Suprapubic skin (tissue), 4 donors: ENCODE data around the gene LGALS1. TPM values are rescaled to one million over a fixed set of nuclear protein-coding genes. Genes with fewer than 3 reads are reported as not detected.

Experiments used
- DNase-seq, 2 donors: peaks; one replicate each; pipeline ENCODE4 v3.0.0-alpha.2; 2019; ENCODE audit warnings: low spot score in 2 of 2
- H3K27ac ChIP-seq: fragments of 200-600 bp; sonication (generic); one replicate; pipeline ENCODE4 v1.5.1; 2019
- H3K27me3 ChIP-seq: fragments of 200-600 bp; sonication (generic); one replicate; pipeline ENCODE4 v1.5.1; 2019
- H3K36me3 ChIP-seq: fragments of 200-600 bp; sonication (generic); one replicate; pipeline ENCODE4 v1.5.1; 2019
- H3K4me1 ChIP-seq: fragments of 200-600 bp; sonication (generic); one replicate; pipeline ENCODE4 v1.5.1; 2019
- H3K4me3 ChIP-seq: fragments of 200-600 bp; sonication (generic); one replicate; pipeline ENCODE4 v1.5.1; 2019; ENCODE audit warnings: mild to moderate bottlenecking
- H3K9me3 ChIP-seq: fragments of 200-600 bp; sonication (generic); one replicate; pipeline ENCODE4 v1.5.1; 2019
- CTCF ChIP-seq, 2 donors: fragments of 200-600 bp in 1 of 2; fragments of 450-650 bp in 1 of 2; sonication (generic) in 1 of 2; IDR thresholded peaks; one replicate each; pipeline ENCODE4 v1.5.1; 2016 to 2019; ENCODE audit warnings: antibody characterized with exemption in 2 of 2, mild to moderate bottlenecking in 1 of 2, moderate library complexity in 1 of 2
- EP300 ChIP-seq: sonication (generic); formaldehyde crosslinking; IDR thresholded peaks from one replicate; pipeline ENCODE4 v1.6.1; 2017; ENCODE audit warnings: antibody characterized with exemption
- POLR2A ChIP-seq, 2 donors: fragments of 450-650 bp; IDR thresholded peaks; one replicate each; pipeline ENCODE4 v1.6.1; 2017; ENCODE audit warnings: antibody characterized with exemption in 2 of 2, mild to moderate bottlenecking in 2 of 2, moderate library complexity in 2 of 2
- POLR2AphosphoS5 ChIP-seq, 3 donors: sonication (generic); formaldehyde crosslinking; IDR thresholded peaks; one replicate each; pipeline ENCODE4 v1.6.1; 2017; ENCODE audit warnings: antibody characterized with exemption in 3 of 3
- WGBS: methylation state at CpG from one replicate; pipeline ENCODE4 v1.1.5; 2018; 5-methylcytosine and 5-hydroxymethylcytosine counted together
- total RNA-seq, 4 donors: library from RNA; depleted of rRNA; stranded (reverse); fragments of >200 nt; gene quantifications; one replicate each; pipeline ENCODE4 v1.1.0, GENCODE V29; 2016

LGALS1 gene
- total RNA-seq, 4 donors from 2014 or later: 138 to 277 (median 207) TPM

DNA sequence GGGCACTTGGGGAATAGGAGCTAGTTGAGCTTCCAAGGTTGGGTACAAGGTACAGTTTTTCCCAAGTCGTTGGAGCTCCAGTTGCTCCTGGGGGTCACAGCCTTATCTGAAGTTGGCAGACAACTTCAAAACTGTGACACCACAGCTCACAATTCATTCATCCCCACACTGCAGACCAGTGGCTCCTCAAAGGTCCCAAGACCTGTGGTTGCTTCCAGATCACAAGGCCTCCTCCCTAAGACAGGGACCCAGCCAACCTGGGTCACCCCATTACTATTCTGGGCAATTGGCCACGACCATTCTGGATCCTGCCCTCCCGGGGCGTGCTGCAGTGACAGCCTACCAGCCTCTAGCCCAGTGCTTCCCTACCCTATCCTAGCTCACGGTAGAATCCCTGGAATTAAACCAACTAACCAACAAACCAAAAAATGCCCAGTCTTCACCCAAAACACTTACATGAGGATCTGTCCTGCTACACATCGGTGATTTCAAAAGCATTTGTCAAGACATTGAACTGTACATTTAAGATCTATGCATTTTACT lies 17.8 kb upstream of the LGALS1 start:
- no peak for DNase-seq

DNA sequence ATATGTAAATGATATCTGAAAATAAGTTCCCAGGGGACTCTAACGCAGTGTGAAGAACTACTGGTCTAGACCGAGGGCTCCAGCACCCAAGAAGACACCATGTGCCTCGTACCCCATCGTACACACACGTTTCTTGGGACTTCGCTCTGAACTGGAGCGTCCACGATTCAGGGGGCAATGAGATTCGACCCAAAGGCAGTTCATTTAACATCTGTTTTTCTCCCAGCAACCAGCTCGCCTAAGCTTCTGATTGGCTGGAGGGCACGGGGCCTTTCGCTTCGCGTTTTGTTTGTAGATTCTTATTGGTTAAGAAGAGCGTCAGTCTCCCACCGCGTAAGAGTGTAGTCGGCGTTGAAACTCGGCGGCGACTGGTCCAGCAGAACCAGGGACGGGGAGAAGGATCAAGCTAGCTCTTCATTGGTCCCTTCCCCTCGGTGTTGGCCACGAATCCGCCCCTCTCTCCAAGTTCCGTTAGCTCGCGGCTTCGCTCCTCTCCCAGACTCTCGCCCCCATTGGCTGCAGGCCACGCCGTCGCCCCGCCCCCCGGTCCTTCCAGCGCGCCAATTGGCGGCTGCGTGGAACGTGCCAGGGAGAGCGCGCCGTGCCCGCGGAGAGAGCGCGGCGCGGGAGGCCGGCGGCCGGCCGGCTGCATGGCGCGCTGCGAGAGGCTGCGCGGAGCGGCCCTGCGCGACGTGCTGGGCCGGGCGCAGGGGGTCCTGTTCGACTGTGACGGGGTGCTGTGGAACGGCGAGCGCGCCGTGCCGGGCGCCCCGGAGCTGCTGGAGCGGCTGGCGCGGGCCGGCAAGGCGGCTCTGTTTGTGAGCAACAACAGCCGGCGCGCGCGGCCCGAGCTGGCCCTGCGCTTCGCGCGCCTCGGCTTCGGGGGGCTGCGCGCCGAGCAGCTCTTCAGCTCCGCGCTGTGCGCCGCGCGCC lies 17.0 kb upstream of the LGALS1 start, which contains the start of gene PDXP:
TSS of gene PDXP (plus strand) at position 591 of the 933 bp plus-strand sequence. CDS start at position 651, 60 bp downstream.
- peaks cover 36% of the 10 kb centered on the region for H3K4me1 ChIP-seq
- H3K27me3 ChIP-seq: no peaks in the 10 kb centered on the region
- DNase-seq: peak; percentile 99 to 100
- TF ChIP-seq CTCF (IDR thresholded peaks at IDR 0.05) (no peak), EP300 (no peak), POLR2AphosphoS5 (IDR thresholded peaks at IDR 0.05) (peak in 1 of 3 donors; percentile 68), POLR2A (IDR thresholded peaks at IDR 0.05) (peak in 1 of 2 donors; percentile 26)
- peaks cover 13% of the 10 kb centered on the region for H3K36me3 ChIP-seq
- H3K9me3 ChIP-seq: no peaks in the 10 kb centered on the region
- peak within 1 kb of the TSS; percentile 70 for H3K27ac ChIP-seq
- peak within 1 kb of the TSS; percentile 63 for H3K4me3 ChIP-seq
- 1% methylated on average over 30 of the region's 101 CpGs for WGBS

More for the DNA sequence above, 17.8 kb upstream of the LGALS1 start:
- Histone ChIP-seq H3K36me3 (peaks cover 21% of the 10 kb centered on the region), H3K9me3 (no peaks in the 10 kb centered on the region), H3K4me1 (peaks cover 36% of the 10 kb centered on the region), H3K27me3 (no peaks in the 10 kb centered on the region), H3K27ac (peak overlapping the region; percentile 36), H3K4me3 (peak overlapping the region; percentile 63)
- TF ChIP-seq POLR2AphosphoS5 (IDR thresholded peaks at IDR 0.05) (no peak), EP300 (no peak), POLR2A (IDR thresholded peaks at IDR 0.05) (no peak), CTCF (IDR thresholded peaks at IDR 0.05) (no peak)
- 7% methylated on average over 5 of the region's 6 CpGs for WGBS

GRCh38 chr22:37659066-37659896 lies 16.2 kb upstream of the LGALS1 start:
- no peaks in the 10 kb centered on the region for H3K9me3 ChIP-seq
- TF ChIP-seq POLR2A (IDR thresholded peaks at IDR 0.05): no peak
- TF ChIP-seq CTCF (IDR thresholded peaks at IDR 0.05): no peak
- TF ChIP-seq POLR2AphosphoS5 (IDR thresholded peaks at IDR 0.05): no peak
- no peak for TF ChIP-seq EP300
- no peak for DNase-seq
- peak overlapping the region; percentile 63 for H3K4me3 ChIP-seq
- WGBS: 6% methylated on average over 23 of the region's 68 CpGs
- peaks cover 4% of the 10 kb centered on the region for H3K36me3 ChIP-seq
- H3K4me1 ChIP-seq: peaks cover 36% of the 10 kb centered on the region
- no peaks in the 10 kb centered on the region for H3K27me3 ChIP-seq
- H3K27ac ChIP-seq: no peak overlapping the region

DNA sequence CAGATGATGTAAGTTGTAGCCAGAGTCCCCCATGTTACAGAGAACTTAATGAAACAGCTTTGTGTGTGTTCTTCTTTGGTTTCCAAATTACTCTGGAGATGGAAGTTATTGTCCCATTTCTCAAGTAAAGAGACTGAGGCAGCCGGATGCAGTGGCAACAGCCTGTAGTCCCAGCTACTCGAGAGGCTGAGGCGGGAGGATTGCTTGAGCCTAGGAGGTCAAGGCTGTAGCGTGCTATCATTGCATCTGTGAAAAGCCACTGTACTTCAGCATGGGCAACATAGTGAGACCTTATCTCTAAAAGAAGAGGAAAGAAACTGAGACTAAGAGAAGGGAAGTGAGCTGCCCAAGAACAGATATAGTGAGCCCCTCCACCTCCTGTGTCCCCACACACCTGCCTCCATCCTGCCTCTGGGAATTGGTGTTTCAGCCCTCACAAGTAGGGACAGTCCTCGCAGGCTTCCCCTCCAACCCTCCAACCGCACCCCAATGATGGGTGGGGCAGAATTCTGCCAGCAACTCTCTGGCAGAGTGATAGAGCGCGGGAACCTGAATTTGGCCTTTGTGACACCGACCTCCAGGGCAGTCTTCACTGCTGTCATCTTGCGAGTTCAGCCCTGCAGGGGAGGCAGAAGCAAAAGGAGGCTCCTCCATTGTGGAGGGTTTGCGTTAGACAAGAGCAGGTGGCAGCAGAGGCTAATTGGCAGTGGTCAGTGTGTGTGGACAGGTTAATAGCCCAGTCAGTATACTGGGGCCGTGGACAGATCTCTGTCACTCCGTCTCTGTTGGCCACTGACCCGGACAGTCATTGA lies 15.3 kb upstream of the LGALS1 start:
- Histone ChIP-seq H3K4me1 (peaks cover 36% of the 10 kb centered on the region), H3K27me3 (no peaks in the 10 kb centered on the region), H3K4me3 (peak overlapping the region; percentile 63), H3K27ac (no peak overlapping the region), H3K36me3 (peaks cover 3% of the 10 kb centered on the region), H3K9me3 (no peaks in the 10 kb centered on the region)
- WGBS: 71% methylated on average over 14 of the region's 14 CpGs
- DNase-seq: no peak
- TF ChIP-seq POLR2AphosphoS5 (IDR thresholded peaks at IDR 0.05) (no peak), CTCF (IDR thresholded peaks at IDR 0.05) (no peak), POLR2A (IDR thresholded peaks at IDR 0.05) (no peak), EP300 (no peak)
